Upper lobe of left lung (tissue), 6 donors: ENCODE results near the gene ELOVL1. TPM values are rescaled to one million over a fixed set of nuclear protein-coding genes. Genes with fewer than 3 reads are reported as not detected.

Source experiments
- ATAC-seq, 2 donors: fragments of 200-7000 bp; cut with Tn5 transposase; one replicate each; pipeline ENCODE4 v1.9.1; 2022; ENCODE audit warnings: mild to moderate bottlenecking in 2 of 2, moderate library complexity in 2 of 2; ENCODE audit not compliant: low FRiP score in 2 of 2
- DNase-seq, 2 donors: peaks; one replicate each; pipeline ENCODE4 v3.0.0-alpha.2; 2019 to 2020
- H3K27ac ChIP-seq, 4 donors: fragments of 200-600 bp; sonication (generic); one replicate each; pipeline ENCODE4 v1.5.1; 2016 to 2019
- H3K27me3 ChIP-seq, 4 donors: fragments of 200-600 bp; sonication (generic); one replicate each; pipeline ENCODE4 v1.5.1; 2017 to 2019
- H3K36me3 ChIP-seq, 4 donors: fragments of 200-600 bp; sonication (generic); one replicate each; pipeline ENCODE4 v1.5.1; 2016 to 2019
- H3K4me1 ChIP-seq, 4 donors: fragments of 200-600 bp; sonication (generic); one replicate each; pipeline ENCODE4 v1.5.1; 2018 to 2019
- H3K4me3 ChIP-seq, 4 donors: fragments of 200-600 bp; sonication (generic); one replicate each; pipeline ENCODE4 v1.5.1; 2017 to 2019; ENCODE audit warnings: mild to moderate bottlenecking in 2 of 4, moderate library complexity in 1 of 4
- H3K9me3 ChIP-seq, 4 donors: fragments of 200-600 bp; sonication (generic); one replicate each; pipeline ENCODE4 v1.5.1; 2018 to 2019
- CTCF ChIP-seq, 6 experiments: fragments of 450-650 bp in 4 of 6; fragments of 200-600 bp in 2 of 6; sonication (generic) in 2 of 6; IDR thresholded peaks; one replicate each; pipeline ENCODE4 v1.5.1; 2016 to 2019; ENCODE audit warnings: antibody characterized with exemption in 6 of 6
- EP300 ChIP-seq, 4 donors: sonication (generic); formaldehyde crosslinking; IDR thresholded peaks; one replicate each; pipeline ENCODE4 v1.5.1; 2017; ENCODE audit warnings: antibody characterized with exemption in 4 of 4, control low read depth in 2 of 4
- POLR2A ChIP-seq, 4 donors: fragments of 450-650 bp; IDR thresholded peaks; one replicate each; pipeline ENCODE4 v1.5.1; 2016 to 2017; ENCODE audit warnings: antibody characterized with exemption in 4 of 4, mild to moderate bottlenecking in 2 of 4
- POLR2AphosphoS5 ChIP-seq, 2 donors: sonication (generic); formaldehyde crosslinking; IDR thresholded peaks; one replicate each; pipeline ENCODE4 v1.5.1; 2017; ENCODE audit warnings: antibody characterized with exemption in 2 of 2
- WGBS, 2 donors: methylation state at CpG; one replicate each; pipeline ENCODE4 v1.1.5; 2017 to 2018; 5-methylcytosine and 5-hydroxymethylcytosine counted together
- total RNA-seq, 6 donors: library from RNA; depleted of rRNA in 4 of 6; stranded (reverse); fragments of >200 nt in 4 of 6; gene quantifications; one replicate each; pipeline versions ENCODE4 v1.1.0 to v1.2.1, GENCODE V29; 2016 to 2021
- donor health status: DM: no; HTN: no; CAD: no; lungs with moderate emphysema.
- donor health status: DM: no; HTN: yes; CAD: no; lungs with severe emphysema.

The ELOVL1 gene
- total RNA-seq, 6 donors from 2014 or later, result 32.5 to 118 (median 72.0) TPM

GRCh38 chr1:43383449-43383848 is 15.6 kb upstream of the ELOVL1 start:
- no peak for TF ChIP-seq POLR2AphosphoS5 (IDR thresholded peaks at IDR 0.05)
- peak in 2 of 6 experiments; percentile 12 to 13 for TF ChIP-seq CTCF (IDR thresholded peaks at IDR 0.05)
- Histone ChIP-seq H3K36me3 (peaks cover 20 to 78% (median 48%) of the 10 kb centered on the region in 4 donors), H3K27ac (no peak overlapping the region), H3K9me3 (no peaks in the 10 kb centered on the region), H3K4me1 (peaks cover 8 to 20% (median 15%) of the 10 kb centered on the region in 4 donors), H3K27me3 (no peaks in the 10 kb centered on the region), H3K4me3 (no peak overlapping the region)
- DNase-seq (no peak), ATAC-seq (no peak)
- WGBS, 2 donors, result 89 to 92% methylated on average over 2 of the region's 2 CpGs

GRCh38 chr1:43382027-43382779 is 14.4 kb upstream of the ELOVL1 start:
- WGBS, 2 donors, result 60 to 64% methylated on average over 6 of the region's 6 CpGs
- Histone ChIP-seq H3K27me3 (no peaks in the 10 kb centered on the region), H3K4me1 (peaks cover 0 to 12% (median 5%) of the 10 kb centered on the region in 4 donors), H3K27ac (peak overlapping the region in 3 of 4 donors; percentile 37 to 58 (median 49)), H3K4me3 (no peak overlapping the region), H3K36me3 (peaks cover 20 to 70% (median 48%) of the 10 kb centered on the region in 4 donors), H3K9me3 (no peaks in the 10 kb centered on the region)
- no peak for DNase-seq
- ATAC-seq, result no peak
- TF ChIP-seq EP300 (IDR thresholded peaks at IDR 0.05) (no peak), POLR2A (IDR thresholded peaks at IDR 0.05) (no peak), POLR2AphosphoS5 (IDR thresholded peaks at IDR 0.05) (no peak), CTCF (IDR thresholded peaks at IDR 0.05) (no peak)

GRCh38 chr1:43381612-43382011 is 13.8 kb upstream of the ELOVL1 start:
- Histone ChIP-seq H3K27me3 (no peaks in the 10 kb centered on the region), H3K4me3 (no peak overlapping the region), H3K27ac (peak overlapping the region in 2 of 4 donors; percentile 49 to 58), H3K36me3 (peaks cover 20 to 64% (median 43%) of the 10 kb centered on the region in 4 donors), H3K4me1 (peaks cover 0 to 12% (median 7%) of the 10 kb centered on the region in 4 donors), H3K9me3 (no peaks in the 10 kb centered on the region)
- DNase-seq, result peak in 1 of 2 donors; percentile 57
- peak in 1 of 2 donors; percentile 79 for ATAC-seq
- TF ChIP-seq CTCF (IDR thresholded peaks at IDR 0.05) (no peak), EP300 (IDR thresholded peaks at IDR 0.05) (no peak), POLR2AphosphoS5 (IDR thresholded peaks at IDR 0.05) (no peak), POLR2A (IDR thresholded peaks at IDR 0.05) (no peak)
- 74 to 77% methylated on average over 3 of the region's 3 CpGs for WGBS, 2 donors

GRCh38 chr1:43379476-43379875 is 11.7 kb upstream of the ELOVL1 start:
- Histone ChIP-seq H3K36me3 (peaks cover 9 to 43% (median 22%) of the 10 kb centered on the region in 4 donors), H3K27me3 (no peaks in the 10 kb centered on the region), H3K4me1 (peaks cover 0 to 12% (median 7%) of the 10 kb centered on the region in 4 donors), H3K4me3 (no peak overlapping the region), H3K27ac (no peak overlapping the region), H3K9me3 (no peaks in the 10 kb centered on the region)
- TF ChIP-seq POLR2A (IDR thresholded peaks at IDR 0.05) (no peak), POLR2AphosphoS5 (IDR thresholded peaks at IDR 0.05) (no peak), EP300 (IDR thresholded peaks at IDR 0.05) (no peak), CTCF (IDR thresholded peaks at IDR 0.05) (no peak)
- 96 to 97% methylated on average over 1 of the region's 1 CpG for WGBS, 2 donors
- no peak for ATAC-seq
- DNase-seq, result no peak
